HCT116 (cell line): Measurements from ENCODE around the gene ACY1.
"Not testable (repeated sequence)": the region's sequence is repeated elsewhere in the genome, so short reads cannot be mapped to it uniquely, and the experiment has no call there.

ENCODE experiments used
- CTCF ChIP-seq, 3 experiments: fragments of 200-600 bp in 1 of 3; sonication (generic) in 1 of 3; IDR thresholded peaks in 2 of 3; conservative IDR thresholded peaks in 1 of 3; 2 replicates each; pipeline ENCODE4 v1.5.1; 2012 to 2017; ENCODE audit warnings: low read depth in 2 of 3, low read length in 2 of 3, antibody characterized with exemption in 1 of 3, borderline replicate concordance in 1 of 3, control low read depth in 1 of 3, mild to moderate bottlenecking in 1 of 3, mixed read lengths in 1 of 3, mixed run types in 1 of 3, moderate library complexity in 1 of 3; ENCODE audit not compliant: insufficient read depth in 1 of 3
- ELF1 ChIP-seq: IDR thresholded peaks from 2 replicates; pipeline ENCODE4 v1.6.1; 2012; ENCODE audit warnings: low read depth, borderline replicate concordance
- EZH2 ChIP-seq: fragments of 200-600 bp; sonication (generic); IDR thresholded peaks from 2 replicates; pipeline ENCODE4 v1.6.1; 2017; ENCODE audit warnings: antibody characterized with exemption, mixed run types
- EZH2phosphoT487 ChIP-seq: fragments of 200-600 bp; IDR thresholded peaks from 2 replicates; pipeline ENCODE4 v1.6.1; 2018; ENCODE audit warnings: antibody characterized with exemption, borderline replicate concordance
- MAX ChIP-seq: IDR thresholded peaks from 2 replicates; pipeline ENCODE4 v1.6.1; 2012
- POLR2A ChIP-seq: IDR thresholded peaks from 2 replicates; pipeline ENCODE4 v1.7.0; 2011; ENCODE audit warnings: borderline replicate concordance; ENCODE audit not compliant: insufficient read depth, insufficient read length; ENCODE audit errors: extremely low read depth
- POLR2AphosphoS5 ChIP-seq: IDR thresholded peaks from 2 replicates; pipeline ENCODE4 v1.6.1; 2011; ENCODE audit warnings: mild to moderate bottlenecking, low read depth, low read length, moderate library complexity
- REST ChIP-seq: IDR thresholded peaks from 2 replicates; pipeline ENCODE4 v1.6.1; 2012; ENCODE audit warnings: low read depth
- SIN3A ChIP-seq: IDR thresholded peaks from 2 replicates; pipeline ENCODE4 v1.6.1; 2012; ENCODE audit warnings: low read depth
- SP1 ChIP-seq: IDR thresholded peaks from 2 replicates; pipeline ENCODE4 v1.6.1; 2012; ENCODE audit warnings: low read depth
- TCF7L2 ChIP-seq: IDR thresholded peaks from 2 replicates; pipeline ENCODE4 v1.7.0; 2011; ENCODE audit warnings: borderline replicate concordance, inconsistent platforms; ENCODE audit not compliant: insufficient read depth, insufficient read length; ENCODE audit errors: extremely low read depth
- YY1 ChIP-seq: IDR thresholded peaks from 2 replicates; pipeline ENCODE4 v1.6.1; 2011; ENCODE audit warnings: low read length, low read depth, moderate library complexity, mild to moderate bottlenecking; ENCODE audit not compliant: insufficient replicate concordance; ENCODE audit errors: extremely low read depth
- ZBTB33 ChIP-seq: IDR thresholded peaks from 2 replicates; pipeline ENCODE4 v1.6.1; 2011; ENCODE audit warnings: mild to moderate bottlenecking, low read length, moderate library complexity; ENCODE audit not compliant: insufficient replicate concordance; ENCODE audit errors: extremely low read depth
- ZNF274 ChIP-seq: fragments of 200-500 bp; sonication (Bioruptor generic); IDR thresholded peaks from 2 replicates; pipeline ENCODE4 v1.6.1; 2014; ENCODE audit warnings: mild to moderate bottlenecking, low read depth, low read length, inconsistent platforms

- TF ChIP-seq TCF7L2; MAX; POLR2A; CTCF (IDR thresholded peaks at IDR 0.05 in 2 of 3, conservative IDR thresholded peaks at IDR 0.05 in 1 of 3; ENCODE audit: borderline replicate concordance in 1 of 3, insufficient read depth in 1 of 3, low read depth in 2 of 3, low read length in 2 of 3); EZH2; YY1; EZH2phosphoT487; SP1; REST; POLR2AphosphoS5; SIN3A; ELF1; ZNF274; ZBTB33: not testable (repeated sequence)
Observed at GRCh38 chr3:51993657-51994056, 10.3 kb downstream of the ACY1 start.
